ENCODE data around the gene SFTPD.

SFTPD gene

DNA sequence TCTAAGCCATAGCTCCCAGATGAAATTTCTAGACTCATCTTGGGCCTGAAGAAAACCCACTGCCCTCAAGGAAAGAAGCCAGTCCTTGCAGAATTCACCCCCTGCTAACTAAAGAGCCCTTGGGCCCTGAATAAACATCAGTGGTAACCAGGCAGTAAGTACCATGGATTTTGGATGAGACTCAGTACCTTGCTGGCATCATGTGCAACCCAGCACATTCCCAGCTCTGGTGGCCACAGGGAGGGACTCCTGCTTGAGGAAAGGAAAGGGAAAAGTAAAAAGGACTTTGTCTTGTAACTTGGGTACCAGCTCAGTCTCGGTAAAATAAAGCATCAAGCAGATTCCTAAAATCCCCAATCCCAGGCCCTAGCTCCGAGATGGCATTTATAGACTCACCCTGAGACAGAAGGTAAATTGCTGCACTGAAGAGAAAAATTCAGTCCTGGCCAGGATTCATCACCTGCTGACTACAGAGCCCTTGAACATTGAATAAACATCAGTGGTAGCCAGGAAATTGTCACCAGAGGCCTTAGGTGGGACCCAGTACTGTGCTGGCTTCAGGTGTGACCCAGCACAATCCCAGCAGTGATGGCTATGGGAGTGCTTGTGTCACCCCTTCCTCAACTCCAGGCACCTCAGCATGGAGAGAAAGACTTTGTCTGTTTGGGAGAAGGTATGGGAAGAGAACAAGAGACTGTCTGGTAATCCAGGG is 31.2 kb upstream of the SFTPD start:
- TF ChIP-seq, protein P1, sequence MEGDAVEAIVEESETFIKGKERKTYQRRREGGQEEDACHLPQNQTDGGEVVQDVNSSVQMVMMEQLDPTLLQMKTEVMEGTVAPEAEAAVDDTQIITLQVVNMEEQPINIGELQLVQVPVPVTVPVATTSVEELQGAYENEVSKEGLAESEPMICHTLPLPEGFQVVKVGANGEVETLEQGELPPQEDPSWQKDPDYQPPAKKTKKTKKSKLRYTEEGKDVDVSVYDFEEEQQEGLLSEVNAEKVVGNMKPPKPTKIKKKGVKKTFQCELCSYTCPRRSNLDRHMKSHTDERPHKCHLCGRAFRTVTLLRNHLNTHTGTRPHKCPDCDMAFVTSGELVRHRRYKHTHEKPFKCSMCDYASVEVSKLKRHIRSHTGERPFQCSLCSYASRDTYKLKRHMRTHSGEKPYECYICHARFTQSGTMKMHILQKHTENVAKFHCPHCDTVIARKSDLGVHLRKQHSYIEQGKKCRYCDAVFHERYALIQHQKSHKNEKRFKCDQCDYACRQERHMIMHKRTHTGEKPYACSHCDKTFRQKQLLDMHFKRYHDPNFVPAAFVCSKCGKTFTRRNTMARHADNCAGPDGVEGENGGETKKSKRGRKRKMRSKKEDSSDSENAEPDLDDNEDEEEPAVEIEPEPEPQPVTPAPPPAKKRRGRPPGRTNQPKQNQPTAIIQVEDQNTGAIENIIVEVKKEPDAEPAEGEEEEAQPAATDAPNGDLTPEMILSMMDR (IDR thresholded peaks at IDR 0.05; ENCODE audit: low read depth, low read length), result no peak
- H3K9me3 ChIP-seq, result no peaks in the 10 kb centered on the region
- no peaks in the 10 kb centered on the region for H3K36me3 ChIP-seq
- no peak for DNase-seq
- peaks cover 26% of the 10 kb centered on the region for H3K27me3 ChIP-seq
- H3K4me1 ChIP-seq, result no peaks in the 10 kb centered on the region
- H3K4me3 ChIP-seq (ENCODE audit: low read depth, low read length), result no peak overlapping the region

DNA sequence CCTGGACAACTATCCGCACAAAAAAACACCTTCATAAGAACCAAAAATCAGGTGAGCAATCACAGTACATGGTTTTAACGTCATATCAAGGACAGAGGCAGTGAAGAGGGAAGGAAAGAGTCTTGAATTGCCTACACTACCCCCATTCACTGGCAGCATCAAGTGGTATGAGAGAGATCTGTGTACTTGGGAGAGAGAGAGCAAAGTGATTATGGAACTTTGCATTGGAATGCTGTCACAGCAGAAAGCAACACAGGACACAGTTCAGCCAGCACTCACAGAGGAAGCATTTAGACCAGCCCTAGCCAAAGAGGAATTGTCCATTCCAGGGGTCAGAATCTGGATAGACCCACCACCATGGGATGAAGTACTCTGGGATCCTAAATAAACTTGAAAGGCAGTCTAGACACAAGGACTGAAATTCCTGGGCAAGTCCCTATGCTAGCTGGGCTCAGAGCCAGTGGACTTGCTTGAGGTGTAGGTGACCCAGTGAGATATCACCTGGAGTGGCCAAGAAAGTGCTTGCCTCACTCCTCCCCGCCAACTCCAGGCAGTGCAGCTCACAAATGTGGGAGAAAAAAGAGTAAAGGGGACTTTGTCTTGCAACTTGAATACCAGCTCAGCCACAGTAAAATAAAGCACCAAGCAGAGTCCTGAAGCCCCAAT is 30.5 kb upstream of the SFTPD start:
- Histone ChIP-seq H3K4me1 (no peaks in the 10 kb centered on the region), H3K4me3 (ENCODE audit: low read depth, low read length) (no peak overlapping the region), H3K36me3 (no peaks in the 10 kb centered on the region), H3K27me3 (peaks cover 26% of the 10 kb centered on the region), H3K9me3 (no peaks in the 10 kb centered on the region)
- DNase-seq, result no peak
- TF ChIP-seq, protein P1 (IDR thresholded peaks at IDR 0.05; ENCODE audit: low read depth, low read length), result no peak

DNA sequence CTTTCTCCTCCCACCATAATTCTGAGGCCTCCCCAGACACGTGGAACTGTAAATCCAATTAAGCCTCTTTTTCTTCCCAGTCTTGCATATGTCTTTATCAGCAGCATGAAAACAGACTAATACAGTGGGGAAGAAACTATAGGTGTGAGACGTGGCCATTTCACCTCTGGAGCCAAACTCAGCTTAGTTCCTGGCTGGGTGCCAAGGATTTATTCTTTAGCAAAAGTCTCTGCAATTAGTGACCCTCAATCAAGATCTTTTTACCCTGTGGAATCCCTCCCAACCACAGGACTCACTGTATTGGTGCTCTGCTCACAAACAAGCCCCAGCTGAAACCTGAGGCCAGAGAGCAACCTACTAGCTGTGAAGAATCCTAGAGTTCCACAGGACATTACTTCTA is 28.1 kb upstream of the SFTPD start:
- no peaks in the 10 kb centered on the region for H3K4me1 ChIP-seq
- no peak overlapping the region for H3K4me3 ChIP-seq (ENCODE audit: low read depth, low read length)
- no peaks in the 10 kb centered on the region for H3K9me3 ChIP-seq
- no peak for DNase-seq
- H3K27me3 ChIP-seq, result peaks cover 17% of the 10 kb centered on the region
- TF ChIP-seq, protein P1 (IDR thresholded peaks at IDR 0.05; ENCODE audit: low read depth, low read length), result no peak
- H3K36me3 ChIP-seq, result no peaks in the 10 kb centered on the region

DNA sequence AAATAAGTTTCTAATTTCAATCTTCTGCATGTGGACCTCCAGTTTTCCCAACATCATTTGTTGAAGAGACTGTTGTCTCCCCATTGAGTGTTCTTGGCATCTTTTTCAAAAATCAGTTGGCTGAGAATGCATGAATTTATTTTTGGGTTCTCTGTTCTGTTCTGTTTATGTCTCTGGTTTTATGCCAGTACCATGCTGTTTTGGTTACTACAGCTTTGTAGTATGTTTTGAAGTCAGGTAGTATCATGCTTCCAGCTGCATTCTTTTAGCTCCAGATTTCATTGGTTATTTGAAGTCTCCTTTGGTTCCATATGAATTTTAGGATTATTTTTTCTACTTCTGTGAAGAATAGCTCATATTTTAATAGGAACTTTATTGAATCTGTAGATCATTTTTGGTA is 21.2 kb upstream of the SFTPD start:
- TF ChIP-seq, protein P1 (IDR thresholded peaks at IDR 0.05; ENCODE audit: low read depth, low read length), result no peak
- H3K4me3 ChIP-seq (ENCODE audit: low read depth, low read length), result no peak overlapping the region
- H3K9me3 ChIP-seq, result no peaks in the 10 kb centered on the region
- H3K27me3 ChIP-seq, result no peaks in the 10 kb centered on the region; the same call in 1 of the 2 replicates
- no peak for DNase-seq
- no peaks in the 10 kb centered on the region for H3K4me1 ChIP-seq
- H3K36me3 ChIP-seq, result no peaks in the 10 kb centered on the region

DNA sequence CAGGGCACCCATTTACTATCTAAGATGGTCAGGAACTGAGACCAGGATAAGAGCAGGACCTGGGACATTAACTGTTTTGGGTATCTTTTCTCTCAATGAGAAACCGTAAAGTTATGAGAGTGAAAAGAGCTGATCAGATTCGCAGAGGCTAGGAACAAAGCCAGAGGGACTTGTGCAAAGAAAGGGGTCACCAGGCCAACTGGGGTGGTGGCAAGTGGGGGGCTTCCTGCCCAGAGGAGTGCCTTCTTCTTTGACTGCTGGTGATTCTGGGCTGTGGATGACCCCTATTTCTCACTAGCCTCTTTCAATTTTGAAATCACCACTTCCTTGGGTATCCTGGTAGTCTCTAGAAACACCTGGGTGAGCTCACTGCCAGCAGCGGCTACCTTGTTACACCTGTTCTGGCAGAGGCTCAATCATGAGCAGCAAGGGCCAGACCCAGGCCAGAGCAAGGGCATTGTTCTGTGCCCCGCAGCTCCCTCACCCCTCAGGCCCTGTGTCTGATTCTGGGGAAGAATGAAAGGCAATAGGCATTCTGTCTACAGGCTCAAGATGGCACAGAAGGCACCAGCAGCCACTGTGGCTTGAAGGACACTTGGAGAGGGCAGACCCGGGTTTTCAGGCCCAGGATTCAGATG is 999 bp downstream of the SFTPD start:
- no peaks in the 10 kb centered on the region for H3K27me3 ChIP-seq

More for the DNA sequence above, 999 bp downstream of the SFTPD start:
- Histone ChIP-seq H3K36me3 (no peaks in the 10 kb centered on the region), H3K4me1 (no peaks in the 10 kb centered on the region), H3K9me3 (no peaks in the 10 kb centered on the region), H3K4me3 (ENCODE audit: low read depth, low read length) (no peak overlapping the region)
- TF ChIP-seq, protein P1 (IDR thresholded peaks at IDR 0.05; ENCODE audit: low read depth, low read length), result no peak
- no peak for DNase-seq
